GM23338 (cell line): ENCODE measurements around the gene TCERG1L. TPM values are rescaled to one million over a fixed set of nuclear protein-coding genes. Genes with fewer than 3 reads are reported as not detected.

Experiments used
- ATAC-seq: fragments of 200-7000 bp; cut with Tn5 transposase; 3 replicates; pipeline ENCODE4 v1.9.1; 2020
- DNase-seq: peaks from one replicate; pipeline ENCODE4 v3.0.0-alpha.2; 2015; ENCODE audit warnings: low spot score
- H2AFZ ChIP-seq: fragments of 200-600 bp; sonication (generic); 2 replicates; pipeline ENCODE4 v1.8.0; 2016; ENCODE audit warnings: antibody characterized with exemption, mild to moderate bottlenecking, moderate library complexity
- H3F3A ChIP-seq: fragments of 200-600 bp; sonication (generic); replicated peaks from 2 replicates; pipeline ENCODE4 v1.8.0; 2017; ENCODE audit warnings: antibody characterized with exemption, mixed run types, low read depth
- H3K27ac ChIP-seq: fragments of 200-600 bp; sonication (generic); 2 replicates; pipeline ENCODE4 v1.6.1; 2016; ENCODE audit warnings: low read depth
- H3K27me3 ChIP-seq: fragments of 200-600 bp; sonication (generic); 2 replicates; pipeline ENCODE4 v1.8.0; 2016; ENCODE audit warnings: mild to moderate bottlenecking, mixed run types, moderate library complexity; ENCODE audit not compliant: insufficient read depth
- H3K36me3 ChIP-seq: fragments of 200-600 bp; sonication (generic); 2 replicates; pipeline ENCODE4 v1.8.0; 2016; ENCODE audit warnings: mild to moderate bottlenecking; ENCODE audit not compliant: insufficient read depth
- H3K4me1 ChIP-seq: fragments of 200-600 bp; sonication (generic); 2 replicates; pipeline ENCODE4 v1.8.0; 2016; ENCODE audit warnings: mild to moderate bottlenecking, moderate library complexity; ENCODE audit not compliant: insufficient read depth
- H3K4me2 ChIP-seq: fragments of 200-600 bp; sonication (generic); 2 replicates; pipeline ENCODE4 v1.7.1; 2017; ENCODE audit warnings: mixed run types
- H3K4me3 ChIP-seq: fragments of 200-600 bp; sonication (generic); 2 replicates; pipeline ENCODE4 v1.6.1; 2016; ENCODE audit warnings: mixed run types
- H3K79me2 ChIP-seq: fragments of 200-600 bp; sonication (generic); replicated peaks from 2 replicates; pipeline ENCODE4 v1.8.0; 2017; ENCODE audit warnings: mild to moderate bottlenecking; ENCODE audit not compliant: insufficient read depth
- H3K9me2 ChIP-seq: fragments of 200-600 bp; sonication (generic); 2 replicates; pipeline ENCODE4 v1.8.0; 2017; ENCODE audit not compliant: insufficient read depth
- H4K20me1 ChIP-seq: fragments of 200-600 bp; sonication (generic); replicated peaks from 2 replicates; pipeline ENCODE4 v1.8.0; 2017; ENCODE audit warnings: mild to moderate bottlenecking; ENCODE audit not compliant: insufficient read depth
- H3K27ac Mint-ChIP-seq: 2 replicates; pipeline ENCODE4 v1.8.0; 2020; ENCODE audit warnings: inconsistent platforms, mild to moderate bottlenecking, moderate library complexity, mixed read lengths
- H3K27me3 Mint-ChIP-seq: 3 replicates; pipeline ENCODE4 v1.8.0; 2022; ENCODE audit warnings: low read depth, mild to moderate bottlenecking, moderate library complexity, mixed read lengths, inconsistent platforms; ENCODE audit not compliant: insufficient read depth, poor library complexity
- H3K36me3 Mint-ChIP-seq: 3 replicates; pipeline ENCODE4 v1.8.0; 2021; ENCODE audit warnings: low read depth, mild to moderate bottlenecking, inconsistent platforms, moderate library complexity, mixed read lengths
- H3K4me1 Mint-ChIP-seq: 3 replicates; pipeline ENCODE4 v1.8.0; 2020; ENCODE audit warnings: mild to moderate bottlenecking, inconsistent platforms, mixed read lengths
- H3K4me3 Mint-ChIP-seq: 3 replicates; pipeline ENCODE4 v1.8.0; 2021; ENCODE audit warnings: moderate library complexity, mild to moderate bottlenecking, inconsistent platforms, mixed read lengths
- H3K9me3 Mint-ChIP-seq: 3 replicates; pipeline ENCODE4 v1.8.0; 2020; ENCODE audit warnings: moderate library complexity, mild to moderate bottlenecking, inconsistent platforms, mixed read lengths
- EZH2 ChIP-seq: fragments of 200-600 bp; sonication (generic); IDR thresholded peaks from one replicate; pipeline ENCODE4 v1.8.0; 2017; ENCODE audit warnings: antibody characterized with exemption, mild to moderate bottlenecking, low read depth; ENCODE audit not compliant: unreplicated experiment
- JUNB ChIP-seq: IDR thresholded peaks from one replicate; pipeline ENCODE4 v1.6.1; 2016; ENCODE audit warnings: antibody characterized with exemption; ENCODE audit not compliant: unreplicated experiment
- STAT1 ChIP-seq: IDR thresholded peaks from one replicate; pipeline ENCODE4 v1.6.1; 2016; ENCODE audit warnings: antibody characterized with exemption; ENCODE audit not compliant: unreplicated experiment
- ZNF114 ChIP-seq: fragments of 250-450 bp; sonication (Bioruptor Pico); IDR thresholded peaks from 2 replicates; pipeline ENCODE4 v1.5.0; 2020; ENCODE audit warnings: mild to moderate bottlenecking, moderate library complexity
- polyA plus RNA-seq: library from polyadenylated mRNA; unstranded; fragments of >200 nt; fragmentation: Nextera tagmentation; extraction: Ambion mirVana; gene quantifications from 2 replicates; pipeline ENCODE4 v1.2.1, GENCODE V29; 2016
- total RNA-seq: library from RNA; depleted of rRNA; stranded (reverse); fragments of >200 nt; shearing (Covaris generic); gene quantifications from 2 replicates; pipeline ENCODE4 v1.2.3, GENCODE V29; 2014
- TF ChIP-seq, protein P1 (sequence below): IDR thresholded peaks from 2 replicates; pipeline ENCODE4 v1.6.1; 2016; ENCODE audit warnings: antibody characterized with exemption
- TF ChIP-seq, protein P2 (sequence below): fragments of 250-450 bp; sonication (Bioruptor Pico); IDR thresholded peaks from 2 replicates; pipeline ENCODE4 v1.5.0; 2020; ENCODE audit warnings: mild to moderate bottlenecking, moderate library complexity

TCERG1L gene
- total and polyA plus RNA-seq, 2 experiments from 2014 or later = 3.9 to 5.5 TPM

DNA sequence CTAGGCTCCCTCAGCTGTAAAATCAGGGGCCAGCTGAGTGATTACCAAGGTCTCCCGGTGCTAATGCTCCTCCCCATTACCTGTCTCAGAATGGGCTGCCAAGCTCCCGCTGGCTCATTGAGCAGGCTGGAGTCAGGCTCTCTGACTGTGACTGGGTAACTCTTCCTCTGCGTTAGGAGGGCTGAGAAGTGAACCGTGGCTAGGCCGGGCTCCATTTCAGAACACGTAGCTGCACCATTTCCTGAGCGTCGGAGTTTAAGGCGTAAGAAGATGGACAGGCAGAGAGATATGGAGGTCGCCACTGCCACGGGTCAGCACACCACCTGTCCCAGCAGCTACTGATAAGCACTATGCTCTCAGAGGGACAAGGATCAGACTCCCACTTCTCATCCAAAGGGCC lies 250.3 kb downstream of the TCERG1L start:
- peaks cover 22% of the 10 kb centered on the region for H3K36me3 Mint-ChIP-seq
- ATAC-seq (no peak), DNase-seq (no peak)
- H3K9me3 Mint-ChIP-seq = peaks cover 83% of the 10 kb centered on the region
- TF ChIP-seq JUNB (no peak), ZNF114 (CRISPR knock-in tag) (no peak), STAT1 (no peak)
- TF ChIP-seq, protein P1, sequence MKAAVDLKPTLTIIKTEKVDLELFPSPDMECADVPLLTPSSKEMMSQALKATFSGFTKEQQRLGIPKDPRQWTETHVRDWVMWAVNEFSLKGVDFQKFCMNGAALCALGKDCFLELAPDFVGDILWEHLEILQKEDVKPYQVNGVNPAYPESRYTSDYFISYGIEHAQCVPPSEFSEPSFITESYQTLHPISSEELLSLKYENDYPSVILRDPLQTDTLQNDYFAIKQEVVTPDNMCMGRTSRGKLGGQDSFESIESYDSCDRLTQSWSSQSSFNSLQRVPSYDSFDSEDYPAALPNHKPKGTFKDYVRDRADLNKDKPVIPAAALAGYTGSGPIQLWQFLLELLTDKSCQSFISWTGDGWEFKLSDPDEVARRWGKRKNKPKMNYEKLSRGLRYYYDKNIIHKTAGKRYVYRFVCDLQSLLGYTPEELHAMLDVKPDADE = no peak
- TF ChIP-seq, protein P2, sequence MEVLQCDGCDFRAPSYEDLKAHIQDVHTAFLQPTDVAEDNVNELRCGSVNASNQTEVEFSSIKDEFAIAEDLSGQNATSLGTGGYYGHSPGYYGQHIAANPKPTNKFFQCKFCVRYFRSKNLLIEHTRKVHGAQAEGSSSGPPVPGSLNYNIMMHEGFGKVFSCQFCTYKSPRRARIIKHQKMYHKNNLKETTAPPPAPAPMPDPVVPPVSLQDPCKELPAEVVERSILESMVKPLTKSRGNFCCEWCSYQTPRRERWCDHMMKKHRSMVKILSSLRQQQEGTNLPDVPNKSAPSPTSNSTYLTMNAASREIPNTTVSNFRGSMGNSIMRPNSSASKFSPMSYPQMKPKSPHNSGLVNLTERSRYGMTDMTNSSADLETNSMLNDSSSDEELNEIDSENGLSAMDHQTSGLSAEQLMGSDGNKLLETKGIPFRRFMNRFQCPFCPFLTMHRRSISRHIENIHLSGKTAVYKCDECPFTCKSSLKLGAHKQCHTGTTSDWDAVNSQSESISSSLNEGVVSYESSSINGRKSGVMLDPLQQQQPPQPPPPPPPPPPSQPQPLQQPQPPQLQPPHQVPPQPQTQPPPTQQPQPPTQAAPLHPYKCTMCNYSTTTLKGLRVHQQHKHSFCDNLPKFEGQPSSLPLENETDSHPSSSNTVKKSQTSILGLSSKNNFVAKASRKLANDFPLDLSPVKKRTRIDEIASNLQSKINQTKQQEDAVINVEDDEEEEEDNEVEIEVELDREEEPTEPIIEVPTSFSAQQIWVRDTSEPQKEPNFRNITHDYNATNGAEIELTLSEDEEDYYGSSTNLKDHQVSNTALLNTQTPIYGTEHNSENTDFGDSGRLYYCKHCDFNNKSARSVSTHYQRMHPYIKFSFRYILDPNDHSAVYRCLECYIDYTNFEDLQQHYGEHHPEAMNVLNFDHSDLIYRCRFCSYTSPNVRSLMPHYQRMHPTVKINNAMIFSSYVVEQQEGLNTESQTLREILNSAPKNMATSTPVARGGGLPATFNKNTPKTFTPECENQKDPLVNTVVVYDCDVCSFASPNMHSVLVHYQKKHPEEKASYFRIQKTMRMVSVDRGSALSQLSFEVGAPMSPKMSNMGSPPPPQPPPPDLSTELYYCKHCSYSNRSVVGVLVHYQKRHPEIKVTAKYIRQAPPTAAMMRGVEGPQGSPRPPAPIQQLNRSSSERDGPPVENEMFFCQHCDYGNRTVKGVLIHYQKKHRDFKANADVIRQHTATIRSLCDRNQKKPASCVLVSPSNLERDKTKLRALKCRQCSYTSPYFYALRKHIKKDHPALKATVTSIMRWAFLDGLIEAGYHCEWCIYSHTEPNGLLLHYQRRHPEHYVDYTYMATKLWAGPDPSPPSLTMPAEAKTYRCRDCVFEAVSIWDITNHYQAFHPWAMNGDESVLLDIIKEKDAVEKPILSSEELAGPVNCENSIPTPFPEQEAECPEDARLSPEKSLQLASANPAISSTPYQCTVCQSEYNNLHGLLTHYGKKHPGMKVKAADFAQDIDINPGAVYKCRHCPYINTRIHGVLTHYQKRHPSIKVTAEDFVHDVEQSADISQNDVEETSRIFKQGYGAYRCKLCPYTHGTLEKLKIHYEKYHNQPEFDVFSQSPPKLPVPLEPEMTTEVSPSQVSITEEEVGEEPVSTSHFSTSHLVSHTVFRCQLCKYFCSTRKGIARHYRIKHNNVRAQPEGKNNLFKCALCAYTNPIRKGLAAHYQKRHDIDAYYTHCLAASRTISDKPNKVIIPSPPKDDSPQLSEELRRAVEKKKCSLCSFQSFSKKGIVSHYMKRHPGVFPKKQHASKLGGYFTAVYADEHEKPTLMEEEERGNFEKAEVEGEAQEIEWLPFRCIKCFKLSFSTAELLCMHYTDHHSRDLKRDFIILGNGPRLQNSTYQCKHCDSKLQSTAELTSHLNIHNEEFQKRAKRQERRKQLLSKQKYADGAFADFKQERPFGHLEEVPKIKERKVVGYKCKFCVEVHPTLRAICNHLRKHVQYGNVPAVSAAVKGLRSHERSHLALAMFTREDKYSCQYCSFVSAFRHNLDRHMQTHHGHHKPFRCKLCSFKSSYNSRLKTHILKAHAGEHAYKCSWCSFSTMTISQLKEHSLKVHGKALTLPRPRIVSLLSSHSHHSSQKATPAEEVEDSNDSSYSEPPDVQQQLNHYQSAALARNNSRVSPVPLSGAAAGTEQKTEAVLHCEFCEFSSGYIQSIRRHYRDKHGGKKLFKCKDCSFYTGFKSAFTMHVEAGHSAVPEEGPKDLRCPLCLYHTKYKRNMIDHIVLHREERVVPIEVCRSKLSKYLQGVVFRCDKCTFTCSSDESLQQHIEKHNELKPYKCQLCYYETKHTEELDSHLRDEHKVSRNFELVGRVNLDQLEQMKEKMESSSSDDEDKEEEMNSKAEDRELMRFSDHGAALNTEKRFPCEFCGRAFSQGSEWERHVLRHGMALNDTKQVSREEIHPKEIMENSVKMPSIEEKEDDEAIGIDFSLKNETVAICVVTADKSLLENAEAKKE (CRISPR knock-in tag) = no peak
- Histone ChIP-seq H3F3A (no peaks in the 10 kb centered on the region), H3K36me3 (no peaks in the 10 kb centered on the region), H3K4me3 (no peak overlapping the region), H2AFZ (no peak overlapping the region), H3K4me1 (peaks cover 7% of the 10 kb centered on the region), H3K4me2 (no peak overlapping the region), H4K20me1 (no peaks in the 10 kb centered on the region), H3K27ac (no peak overlapping the region), H3K79me2 (no peaks in the 10 kb centered on the region), H3K9me2 (no peaks in the 10 kb centered on the region), H3K27me3 (no peaks in the 10 kb centered on the region)
- no peak overlapping the region for H3K27ac Mint-ChIP-seq
- peaks cover 22% of the 10 kb centered on the region for H3K4me1 Mint-ChIP-seq
- peaks cover 5% of the 10 kb centered on the region for H3K27me3 Mint-ChIP-seq
- H3K4me3 Mint-ChIP-seq = no peak overlapping the region

DNA sequence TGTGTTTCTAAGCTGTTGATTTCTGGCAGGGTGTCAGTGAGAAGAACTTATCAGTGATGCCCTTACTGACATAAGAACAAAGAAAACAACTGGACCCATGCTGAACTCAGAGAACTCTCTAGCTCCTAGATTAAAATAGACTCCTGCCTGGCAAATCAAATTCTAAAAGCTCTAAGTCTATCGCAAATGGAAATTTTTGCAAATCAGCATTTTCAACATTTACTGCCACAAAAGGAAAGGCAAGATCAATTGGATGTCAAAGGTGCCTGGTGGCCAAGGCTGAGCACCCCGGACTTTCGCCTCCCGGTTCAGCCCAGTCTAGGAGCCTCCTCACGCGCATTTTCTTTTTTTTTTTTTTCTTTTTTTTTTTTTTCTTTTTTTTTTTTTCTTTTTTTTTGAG lies 251.6 kb downstream of the TCERG1L start:
- H3K4me2 ChIP-seq = no peak overlapping the region
- H3K36me3 ChIP-seq = no peaks in the 10 kb centered on the region
- H3K27ac ChIP-seq = no peak overlapping the region
- H4K20me1 ChIP-seq = no peaks in the 10 kb centered on the region
- no peaks in the 10 kb centered on the region for H3K27me3 ChIP-seq
- H2AFZ ChIP-seq = no peak overlapping the region
- H3K4me3 ChIP-seq = no peak overlapping the region
- ATAC-seq (no peak), DNase-seq (no peak)
- Mint-ChIP-seq H3K4me1 (peaks cover 11% of the 10 kb centered on the region; the same call in 2 of the 3 replicates), H3K27me3 (peaks cover 3% of the 10 kb centered on the region), H3K27ac (no peak overlapping the region), H3K36me3 (peaks cover 22% of the 10 kb centered on the region), H3K9me3 (peaks cover 84% of the 10 kb centered on the region), H3K4me3 (no peak overlapping the region)
- no peaks in the 10 kb centered on the region for H3K9me2 ChIP-seq
- H3K79me2 ChIP-seq = no peaks in the 10 kb centered on the region
- H3K4me1 ChIP-seq = no peaks in the 10 kb centered on the region
- no peaks in the 10 kb centered on the region for H3F3A ChIP-seq
- TF ChIP-seq, protein P2 (CRISPR knock-in tag) = no peak
- TF ChIP-seq EZH2 = no peak
